Hepatocyte (in vitro differentiated cells): ENCODE measurements around the gene DHX9. TPM values are rescaled to one million over a fixed set of nuclear protein-coding genes. Genes with fewer than 3 reads are reported as not detected.

ENCODE experiments used
- DNase-seq: peaks from one replicate; pipeline ENCODE4 v3.0.0-alpha.2; 2016; ENCODE audit warnings: low spot score
- H2AFZ ChIP-seq: fragments of 200-600 bp; sonication (generic); 2 replicates; pipeline ENCODE4 v1.6.0; 2016; ENCODE audit warnings: antibody characterized with exemption, mild to moderate bottlenecking
- H3K27ac ChIP-seq: fragments of 200-600 bp; sonication (generic); 2 replicates; pipeline ENCODE4 v1.5.1; 2016; ENCODE audit warnings: mild to moderate bottlenecking
- H3K27me3 ChIP-seq: fragments of 200-600 bp; sonication (generic); 2 replicates; pipeline ENCODE4 v1.6.1; 2016
- H3K36me3 ChIP-seq: fragments of 200-600 bp; sonication (generic); replicated peaks from 2 replicates; pipeline ENCODE4 v1.5.1; 2016; ENCODE audit warnings: low read depth; ENCODE audit not compliant: insufficient read depth
- H3K4me1 ChIP-seq: fragments of 200-600 bp; sonication (generic); 2 replicates; pipeline ENCODE4 v1.5.1; 2016; ENCODE audit warnings: mild to moderate bottlenecking, moderate library complexity; ENCODE audit not compliant: insufficient read depth
- H3K4me2 ChIP-seq: fragments of 200-600 bp; sonication (generic); 2 replicates; pipeline ENCODE4 v1.6.0; 2016
- H3K4me3 ChIP-seq: fragments of 200-600 bp; sonication (generic); 2 replicates; pipeline ENCODE4 v1.5.1; 2016; ENCODE audit warnings: mild to moderate bottlenecking
- H3K79me2 ChIP-seq: fragments of 200-600 bp; sonication (generic); 2 replicates; pipeline ENCODE4 v1.6.0; 2017; ENCODE audit warnings: mild to moderate bottlenecking
- H3K9me2 ChIP-seq: fragments of 200-600 bp; sonication (generic); replicated peaks from 2 replicates; pipeline ENCODE4 v1.6.0; 2017; ENCODE audit warnings: mild to moderate bottlenecking; ENCODE audit not compliant: insufficient read depth
- H3K9me3 ChIP-seq: fragments of 200-600 bp; sonication (generic); 2 replicates; pipeline ENCODE4 v1.5.1; 2016; ENCODE audit warnings: low read depth, mild to moderate bottlenecking
- H4K20me1 ChIP-seq: fragments of 200-600 bp; sonication (generic); 2 replicates; pipeline ENCODE4 v1.6.0; 2016; ENCODE audit warnings: mild to moderate bottlenecking; ENCODE audit not compliant: insufficient read depth, poor library complexity, severe bottlenecking
- CTCF ChIP-seq: fragments of 200-600 bp; sonication (generic); IDR thresholded peaks from 2 replicates; pipeline ENCODE4 v1.5.1; 2016; ENCODE audit warnings: antibody characterized with exemption, mild to moderate bottlenecking; ENCODE audit not compliant: poor library complexity
- EZH2 ChIP-seq: fragments of 200-600 bp; sonication (generic); IDR thresholded peaks from 2 replicates; pipeline ENCODE4 v1.6.1; 2016; ENCODE audit warnings: antibody characterized with exemption, mild to moderate bottlenecking, borderline replicate concordance
- EZH2phosphoT487 ChIP-seq: fragments of 200-600 bp; sonication (generic); IDR thresholded peaks from one replicate; pipeline ENCODE4 v1.6.1; 2018; ENCODE audit warnings: antibody characterized with exemption, mild to moderate bottlenecking, low read depth, moderate library complexity; ENCODE audit not compliant: unreplicated experiment, severe bottlenecking
- WGBS: methylation state at CpG from one replicate; pipeline ENCODE4 v1.1.6; 2016; ENCODE audit warnings: low lambda C conversion rate; ENCODE audit errors: missing lambda C conversion rate; 5-methylcytosine and 5-hydroxymethylcytosine counted together
- polyA plus RNA-seq: library from polyadenylated mRNA; unstranded; fragments of >200 nt; fragmentation: Nextera tagmentation; extraction: Ambion mirVana; gene quantifications from 2 replicates; pipeline ENCODE4 v1.2.1, GENCODE V29; 2016
- total RNA-seq: library from RNA; depleted of rRNA; stranded (reverse); fragments of >200 nt; gene quantifications from 2 replicates; pipeline ENCODE4 v1.2.3, GENCODE V29; 2014

The DHX9 gene
- total and polyA plus RNA-seq, 2 experiments from 2014 or later: 70.7 to 114 TPM

- Histone ChIP-seq H3K4me3 (no peak overlapping the region), H3K4me2 (no peak overlapping the region), H3K9me2 (no peaks in the 10 kb centered on the region), H3K27ac (no peak overlapping the region), H3K36me3 (no peaks in the 10 kb centered on the region), H4K20me1 (no peaks in the 10 kb centered on the region), H3K27me3 (no peaks in the 10 kb centered on the region), H2AFZ (no peak overlapping the region), H3K79me2 (no peaks in the 10 kb centered on the region), H3K4me1 (no peaks in the 10 kb centered on the region), H3K9me3 (no peaks in the 10 kb centered on the region)
- WGBS: 90% methylated on average over 1 of the region's 1 CpG
- no peak for TF ChIP-seq EZH2
- TF ChIP-seq EZH2phosphoT487: no peak
- TF ChIP-seq CTCF: no peak
- DNase-seq: no peak
Observed at GRCh38 chr1:182927693-182928433, 88.7 kb downstream of the DHX9 start.

- Histone ChIP-seq H3K27ac (no peak overlapping the region), H3K27me3 (no peaks in the 10 kb centered on the region), H3K9me3 (no peaks in the 10 kb centered on the region), H2AFZ (no peak overlapping the region), H3K36me3 (no peaks in the 10 kb centered on the region), H4K20me1 (no peaks in the 10 kb centered on the region), H3K4me3 (no peak overlapping the region), H3K4me2 (no peak overlapping the region), H3K79me2 (no peaks in the 10 kb centered on the region), H3K4me1 (no peaks in the 10 kb centered on the region), H3K9me2 (no peaks in the 10 kb centered on the region)
- no peak for DNase-seq
- 67% methylated on average over 1 of the region's 1 CpG for WGBS
- TF ChIP-seq EZH2 (no peak), CTCF (no peak), EZH2phosphoT487 (no peak)
Observed at GRCh38 chr1:182930985-182931384, 91.8 kb downstream of the DHX9 start.

- no peak for TF ChIP-seq CTCF
- TF ChIP-seq EZH2: no peak
- no peak for TF ChIP-seq EZH2phosphoT487
- no peaks in the 10 kb centered on the region for H3K36me3 ChIP-seq
- H4K20me1 ChIP-seq: no peaks in the 10 kb centered on the region
- no peak for DNase-seq
- H3K27me3 ChIP-seq: no peaks in the 10 kb centered on the region
- no peak overlapping the region for H3K27ac ChIP-seq
- no peak overlapping the region for H2AFZ ChIP-seq
- no peak overlapping the region for H3K4me3 ChIP-seq
- no peaks in the 10 kb centered on the region for H3K79me2 ChIP-seq
- H3K4me2 ChIP-seq: no peak overlapping the region
- H3K9me3 ChIP-seq: no peaks in the 10 kb centered on the region
- no peaks in the 10 kb centered on the region for H3K9me2 ChIP-seq
- no peaks in the 10 kb centered on the region for H3K4me1 ChIP-seq
Observed at GRCh38 chr1:182935716-182936115, 96.6 kb downstream of the DHX9 start.

Other genes with a start within 250 kb of the DHX9 start
- gene RGS16, start 235.0 kb upstream of the DHX9 start, total RNA-seq: 6.3 and 7.3 TPM in 2 replicates
- gene RGS16, start 235.0 kb upstream of the DHX9 start, polyA plus RNA-seq: 7.6 and 18.1 TPM in 2 replicates
- gene RGS8, start 154.8 kb upstream of the DHX9 start, total RNA-seq: 0.04 TPM in 1 of 2 replicates, not detected in the other
- not detected in 2 replicates for gene RGS8, start 154.8 kb upstream of the DHX9 start, polyA plus RNA-seq
- 6.4 and 10.2 TPM in 2 replicates for gene NPL, start 49.6 kb upstream of the DHX9 start, total RNA-seq
- 6.1 and 7.1 TPM in 2 replicates for gene NPL, start 49.6 kb upstream of the DHX9 start, polyA plus RNA-seq
- not detected in 2 replicates for gene SHCBP1L, start 113.8 kb downstream of the DHX9 start, total RNA-seq
- gene SHCBP1L, start 113.8 kb downstream of the DHX9 start, polyA plus RNA-seq: not detected in 2 replicates
- 178 and 185 TPM in 2 replicates for gene LAMC1, start 184.1 kb downstream of the DHX9 start, total RNA-seq
- 78.4 and 86.3 TPM in 2 replicates for gene LAMC1, start 184.1 kb downstream of the DHX9 start, polyA plus RNA-seq